ENCODE results near the gene ARID2.

Gene ARID2

DNA sequence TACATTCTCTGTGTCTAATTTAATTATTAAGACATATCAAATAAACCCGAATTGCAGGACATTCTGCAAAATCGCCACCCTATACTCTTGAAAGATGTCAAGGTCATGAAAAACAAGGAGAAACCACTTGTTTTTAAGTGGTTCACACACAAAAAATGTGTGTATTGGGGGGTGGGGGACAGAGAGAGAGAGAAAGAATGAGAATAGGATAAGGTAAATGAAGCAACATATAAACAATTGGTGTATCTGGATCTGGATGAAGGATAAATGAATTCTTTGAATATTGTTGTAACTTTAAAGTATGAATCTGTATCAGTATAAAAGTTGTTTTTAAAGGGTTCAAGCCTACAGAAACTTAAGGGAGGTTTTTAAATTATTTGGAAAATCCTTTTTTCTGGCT is 72.1 kb downstream of the ARID2 start:
- H2AFZ ChIP-seq (ENCODE audit: low read depth), result no peak overlapping the region
- H3K4me2 ChIP-seq, result no peak overlapping the region
- H3K79me2 ChIP-seq (ENCODE audit: insufficient read depth, low read depth), result peaks cover 43% of the 10 kb centered on the region; the same call in 1 of the 2 replicates
- no peak overlapping the region for H3K27ac ChIP-seq
- H3K4me1 ChIP-seq (ENCODE audit: low read depth, poor library complexity, severe bottlenecking), result no peaks in the 10 kb centered on the region
- H3K4me3 ChIP-seq (IDR thresholded peaks at IDR 0.05; ENCODE audit: insufficient read depth, low read depth, low read length), result no peak overlapping the region
- TF ChIP-seq, protein P1, sequence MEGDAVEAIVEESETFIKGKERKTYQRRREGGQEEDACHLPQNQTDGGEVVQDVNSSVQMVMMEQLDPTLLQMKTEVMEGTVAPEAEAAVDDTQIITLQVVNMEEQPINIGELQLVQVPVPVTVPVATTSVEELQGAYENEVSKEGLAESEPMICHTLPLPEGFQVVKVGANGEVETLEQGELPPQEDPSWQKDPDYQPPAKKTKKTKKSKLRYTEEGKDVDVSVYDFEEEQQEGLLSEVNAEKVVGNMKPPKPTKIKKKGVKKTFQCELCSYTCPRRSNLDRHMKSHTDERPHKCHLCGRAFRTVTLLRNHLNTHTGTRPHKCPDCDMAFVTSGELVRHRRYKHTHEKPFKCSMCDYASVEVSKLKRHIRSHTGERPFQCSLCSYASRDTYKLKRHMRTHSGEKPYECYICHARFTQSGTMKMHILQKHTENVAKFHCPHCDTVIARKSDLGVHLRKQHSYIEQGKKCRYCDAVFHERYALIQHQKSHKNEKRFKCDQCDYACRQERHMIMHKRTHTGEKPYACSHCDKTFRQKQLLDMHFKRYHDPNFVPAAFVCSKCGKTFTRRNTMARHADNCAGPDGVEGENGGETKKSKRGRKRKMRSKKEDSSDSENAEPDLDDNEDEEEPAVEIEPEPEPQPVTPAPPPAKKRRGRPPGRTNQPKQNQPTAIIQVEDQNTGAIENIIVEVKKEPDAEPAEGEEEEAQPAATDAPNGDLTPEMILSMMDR (conservative IDR thresholded peaks at IDR 0.05; ENCODE audit: low read depth, low read length), result no peak
- H3K36me3 ChIP-seq (ENCODE audit: insufficient read depth), result no peaks in the 10 kb centered on the region
- no peak overlapping the region for H3K9ac ChIP-seq
- no peaks in the 10 kb centered on the region for H3K27me3 ChIP-seq (ENCODE audit: insufficient read depth, low read depth)
- H4K20me1 ChIP-seq (ENCODE audit: insufficient read depth), result no peaks in the 10 kb centered on the region

DNA sequence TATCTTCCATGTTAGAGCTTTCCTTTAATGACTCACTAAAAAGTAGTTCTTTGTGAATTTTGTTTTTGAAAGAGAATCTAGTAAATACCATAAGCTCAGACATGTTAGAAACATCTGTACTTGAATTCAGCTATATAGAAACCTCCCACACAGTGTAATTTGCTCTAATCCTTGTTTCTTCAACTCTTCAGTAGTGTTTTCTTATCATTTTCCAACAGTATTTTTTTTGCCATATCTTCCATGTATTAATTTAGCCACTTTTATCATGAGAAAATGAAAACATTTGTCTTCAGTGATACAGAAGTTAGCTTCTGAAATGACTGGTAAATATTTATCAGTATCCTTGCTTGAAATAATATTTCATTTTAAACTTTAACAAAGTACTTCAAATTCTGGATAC is 73.6 kb downstream of the ARID2 start:
- H3K27ac ChIP-seq, result no peak overlapping the region
- TF ChIP-seq, protein P1 (conservative IDR thresholded peaks at IDR 0.05; ENCODE audit: low read depth, low read length), result no peak
- H3K79me2 ChIP-seq (ENCODE audit: insufficient read depth, low read depth), result peaks cover 52% of the 10 kb centered on the region; the same call in 1 of the 2 replicates

DNA sequence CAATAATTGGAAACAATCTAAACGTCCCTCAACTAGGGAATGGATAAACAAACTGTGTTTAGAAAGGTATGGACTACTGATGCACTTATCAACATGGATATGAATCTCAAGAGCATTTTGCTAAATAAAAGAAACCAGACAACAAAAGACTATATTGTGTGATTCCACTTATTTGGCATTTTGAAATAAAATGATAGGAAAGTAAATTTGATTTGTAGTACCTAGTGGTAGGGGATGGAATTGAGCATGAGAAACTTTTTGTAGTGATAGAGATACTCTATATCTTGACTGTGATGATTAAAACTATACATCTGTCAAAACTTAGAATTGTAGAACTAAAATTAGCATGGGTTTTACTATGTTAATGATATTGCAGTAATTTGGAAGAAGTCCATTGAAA is 87.1 kb downstream of the ARID2 start:
- H3K4me2 ChIP-seq, result no peak overlapping the region
- H3K4me1 ChIP-seq (ENCODE audit: low read depth, poor library complexity, severe bottlenecking), result no peaks in the 10 kb centered on the region
- H3K27ac ChIP-seq, result no peak overlapping the region
- no peaks in the 10 kb centered on the region; the same call in 1 of the 2 replicates for H3K36me3 ChIP-seq (ENCODE audit: insufficient read depth)
- no peak overlapping the region for H2AFZ ChIP-seq (ENCODE audit: low read depth)
- no peaks in the 10 kb centered on the region; the same call in 1 of the 2 replicates for H3K79me2 ChIP-seq (ENCODE audit: insufficient read depth, low read depth)
- TF ChIP-seq, protein P1 (conservative IDR thresholded peaks at IDR 0.05; ENCODE audit: low read depth, low read length), result no peak
- H3K27me3 ChIP-seq (ENCODE audit: insufficient read depth, low read depth), result no peaks in the 10 kb centered on the region
- H3K4me3 ChIP-seq (IDR thresholded peaks at IDR 0.05; ENCODE audit: insufficient read depth, low read depth, low read length), result no peak overlapping the region
- H3K9ac ChIP-seq, result no peak overlapping the region
- no peaks in the 10 kb centered on the region; the same call in 1 of the 2 replicates for H4K20me1 ChIP-seq (ENCODE audit: insufficient read depth)

More for the DNA sequence above, 73.6 kb downstream of the ARID2 start:
- Histone ChIP-seq H3K9ac (no peak overlapping the region), H3K36me3 (ENCODE audit: insufficient read depth) (no peaks in the 10 kb centered on the region), H2AFZ (ENCODE audit: low read depth) (no peak overlapping the region), H3K4me3 (IDR thresholded peaks at IDR 0.05; ENCODE audit: insufficient read depth, low read depth, low read length) (no peak overlapping the region), H3K4me1 (ENCODE audit: low read depth, poor library complexity, severe bottlenecking) (no peaks in the 10 kb centered on the region), H3K27me3 (ENCODE audit: insufficient read depth, low read depth) (no peaks in the 10 kb centered on the region), H4K20me1 (ENCODE audit: insufficient read depth) (no peaks in the 10 kb centered on the region), H3K4me2 (no peak overlapping the region)

DNA sequence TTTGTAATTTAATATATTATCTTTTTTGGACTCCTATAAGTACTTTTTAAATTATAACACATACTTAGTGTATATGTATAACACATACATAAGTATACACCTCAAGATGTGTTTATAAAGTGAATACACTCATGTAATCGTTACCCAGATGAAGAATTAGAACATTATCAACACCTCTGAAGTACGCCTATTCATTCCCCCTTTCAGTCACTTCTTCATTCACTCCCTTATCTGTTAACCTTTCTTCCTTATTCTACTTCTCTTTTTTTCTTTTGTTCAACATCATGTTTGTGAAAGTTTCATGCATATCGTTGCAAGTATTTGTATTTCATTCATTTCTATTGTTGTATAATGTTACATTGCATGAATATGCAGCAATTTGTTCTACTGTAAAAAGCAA is 98.5 kb downstream of the ARID2 start:
- H3K4me2 ChIP-seq, result no peak overlapping the region
- peaks cover 5% of the 10 kb centered on the region; the same call in 1 of the 2 replicates for H3K79me2 ChIP-seq (ENCODE audit: insufficient read depth, low read depth)
- no peaks in the 10 kb centered on the region for H4K20me1 ChIP-seq (ENCODE audit: insufficient read depth)
- no peaks in the 10 kb centered on the region; the same call in 1 of the 2 replicates for H3K36me3 ChIP-seq (ENCODE audit: insufficient read depth)
- no peak overlapping the region for H3K27ac ChIP-seq
- H3K4me1 ChIP-seq (ENCODE audit: low read depth, poor library complexity, severe bottlenecking), result no peaks in the 10 kb centered on the region
- H3K27me3 ChIP-seq (ENCODE audit: insufficient read depth, low read depth), result no peaks in the 10 kb centered on the region
- no peak overlapping the region for H2AFZ ChIP-seq (ENCODE audit: low read depth)
- no peak overlapping the region for H3K9ac ChIP-seq
- H3K4me3 ChIP-seq (IDR thresholded peaks at IDR 0.05; ENCODE audit: insufficient read depth, low read depth, low read length), result no peak overlapping the region
- TF ChIP-seq, protein P1 (conservative IDR thresholded peaks at IDR 0.05; ENCODE audit: low read depth, low read length), result no peak

All from KMS-11 (cell line).